NCI-H748 (cell line): ENCODE data around the gene NCR3LG1.

Experiments
- DNase-seq: peaks from one replicate; lab custom pipeline; 2025; ENCODE audit not compliant: unreplicated experiment; lab: John Stamatoyannopoulos, UW

Gene NCR3LG1

DNA sequence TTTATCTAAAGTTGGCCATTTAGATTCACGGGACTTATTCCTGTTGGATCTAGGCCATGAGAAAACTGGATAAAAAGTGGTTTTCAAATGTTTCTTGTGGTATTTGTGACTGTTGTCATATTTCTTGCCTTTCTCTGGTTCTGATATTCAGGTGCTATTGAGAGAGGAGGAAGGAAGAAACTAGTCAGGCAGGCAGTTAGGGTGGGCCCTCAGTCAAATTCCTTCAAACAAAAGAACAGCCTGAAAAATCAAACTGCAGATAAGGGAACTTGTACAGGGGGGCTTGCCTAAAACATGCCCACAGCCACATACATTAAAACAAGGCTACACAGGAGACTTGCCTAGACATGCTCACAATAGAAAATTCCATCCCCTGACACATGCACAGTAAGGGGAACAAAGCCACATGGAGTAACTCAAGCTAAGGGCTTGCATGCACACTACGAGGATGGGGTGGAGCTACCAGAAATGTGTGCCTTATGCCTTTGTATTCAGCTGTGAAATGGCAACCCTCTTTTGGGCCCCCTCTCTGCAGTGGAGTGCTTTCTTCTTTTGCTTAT lies 18.2 kb downstream of the NCR3LG1 start:
- no peak for DNase-seq

DNA sequence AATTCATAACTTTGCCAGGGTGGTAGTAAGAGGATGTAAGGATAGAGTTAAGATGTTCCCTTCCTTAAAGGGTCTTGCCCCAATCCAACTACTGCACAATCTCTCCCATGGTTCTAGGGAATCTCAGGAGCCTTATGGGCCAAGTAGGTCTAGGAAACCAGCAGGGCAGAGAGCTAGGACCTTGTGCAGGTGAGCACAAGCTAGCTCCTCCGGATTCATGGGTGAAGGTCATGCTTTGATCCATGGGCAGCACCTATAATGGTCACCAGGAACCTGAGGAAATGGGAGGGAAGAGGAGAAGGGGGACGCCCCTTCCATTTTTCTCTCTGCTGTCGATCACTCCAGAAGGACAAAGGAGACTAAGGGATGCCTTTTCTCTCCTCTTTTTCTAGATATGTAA lies 20.0 kb downstream of the NCR3LG1 start:
- peak; percentile 51 for DNase-seq

DNA sequence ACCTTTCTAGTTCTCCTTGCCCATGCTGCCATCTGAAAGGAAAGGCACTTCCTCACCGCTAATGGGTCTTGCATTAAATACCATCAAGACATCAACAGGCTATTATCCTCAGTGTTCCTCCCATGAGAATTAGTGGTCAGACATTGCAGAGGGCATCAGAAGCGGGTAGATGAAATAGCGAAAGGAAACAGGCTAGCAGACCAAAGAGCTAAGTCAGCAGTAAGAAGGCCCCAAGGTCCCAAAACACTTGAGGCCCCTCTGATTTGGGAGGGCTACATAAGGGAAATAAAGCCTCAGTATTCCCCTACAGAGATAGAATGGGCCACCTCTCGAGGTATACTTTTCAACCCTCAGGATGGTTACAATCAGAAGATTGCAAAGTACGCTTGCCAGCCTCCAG lies 23.9 kb downstream of the NCR3LG1 start:
- no peak for DNase-seq

DNA sequence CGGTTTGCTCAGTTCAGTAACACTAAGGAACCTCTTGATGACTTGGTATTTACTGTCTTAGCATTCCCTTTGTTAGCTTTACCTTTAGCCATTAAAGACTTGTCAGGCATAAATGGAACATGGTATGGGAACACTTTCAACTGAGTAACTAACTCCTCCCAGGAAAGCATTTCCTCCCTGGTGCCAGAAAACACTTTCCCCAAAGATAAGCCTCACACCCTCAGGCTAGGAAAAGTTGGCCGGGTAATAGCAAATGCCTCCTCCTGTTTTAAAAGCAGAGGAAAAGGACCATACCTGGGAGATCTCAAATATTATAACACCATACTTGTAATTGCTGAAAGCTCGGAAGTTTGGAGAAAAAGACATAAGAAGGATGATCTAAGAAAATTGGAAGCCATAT lies 24.9 kb downstream of the NCR3LG1 start:
- DNase-seq: no peak

DNA sequence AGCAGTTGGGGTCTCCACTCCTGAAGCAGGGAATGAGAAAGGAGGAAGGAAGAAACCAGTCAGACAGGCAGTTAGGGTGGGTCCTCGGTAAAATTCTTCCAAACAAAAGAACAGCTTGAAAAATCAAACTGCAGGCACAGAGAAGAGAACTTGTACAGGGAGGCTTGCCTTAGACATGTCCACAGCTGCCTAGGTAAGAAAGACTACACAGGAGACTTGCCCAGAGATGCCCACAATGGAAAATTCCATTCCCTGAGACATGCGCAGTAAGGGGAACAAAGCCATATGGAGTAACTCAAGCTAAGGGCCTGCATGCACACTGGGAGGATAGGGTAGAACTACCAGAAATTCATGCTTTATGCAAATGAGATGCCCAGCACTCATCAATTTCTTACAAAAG lies 27.1 kb downstream of the NCR3LG1 start:
- DNase-seq: no peak

DNA sequence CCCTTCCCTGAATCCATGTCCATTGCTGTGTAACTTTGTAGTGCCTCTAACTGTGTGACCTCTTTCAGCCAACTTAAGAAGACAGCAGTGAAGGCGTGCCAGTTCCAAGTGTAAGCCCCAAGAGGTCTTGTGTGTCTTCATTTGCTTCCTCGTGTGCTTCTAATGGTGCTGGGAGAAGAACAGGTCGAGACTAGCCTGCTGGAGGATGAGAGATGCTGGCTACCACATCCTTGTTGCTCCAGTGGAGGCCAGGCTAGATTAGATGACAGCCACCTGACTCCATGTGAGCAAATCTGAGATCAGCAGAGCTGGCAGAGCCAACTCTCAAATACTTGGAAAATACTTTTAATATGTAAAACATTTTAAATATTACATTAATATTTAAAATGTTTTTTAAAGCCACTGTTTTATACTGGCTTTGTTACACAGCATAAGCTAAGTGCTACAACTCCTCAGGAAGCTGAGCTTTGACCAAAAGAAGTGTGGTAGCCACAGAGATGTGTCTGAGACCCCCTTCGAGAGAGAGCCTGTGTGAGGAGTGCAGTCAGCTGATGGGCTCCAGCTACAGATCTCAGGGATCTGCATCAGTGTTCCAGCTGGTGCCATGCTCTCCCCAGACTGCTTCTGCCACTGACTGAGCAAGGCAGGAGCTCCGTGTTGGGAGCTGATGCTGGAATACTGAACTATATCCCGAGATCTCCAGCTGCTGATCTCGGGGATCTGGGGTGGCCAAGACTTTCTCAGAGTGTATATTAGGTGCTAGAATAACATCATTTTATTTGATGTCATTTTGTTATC lies 28.0 kb downstream of the NCR3LG1 start:
- no peak for DNase-seq

DNA sequence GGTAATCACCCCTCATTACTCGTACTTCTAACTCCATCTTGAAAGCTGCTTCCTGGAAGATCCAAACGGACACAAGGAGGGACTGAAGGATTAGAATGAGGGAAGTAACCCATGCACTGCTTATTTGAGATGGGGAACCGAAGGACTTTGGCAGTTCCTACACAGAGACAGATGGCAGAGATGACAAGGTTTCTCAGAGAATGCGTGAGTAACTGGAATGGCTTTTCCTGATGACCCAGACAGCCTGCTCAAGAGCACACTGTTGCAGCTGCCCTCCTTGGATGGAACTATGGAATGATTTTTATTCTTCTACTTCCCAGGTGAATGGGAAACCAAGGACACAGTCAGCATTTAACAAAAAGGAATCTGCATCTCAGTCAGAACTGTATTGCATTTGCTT lies 29.6 kb downstream of the NCR3LG1 start:
- no peak for DNase-seq

DNA sequence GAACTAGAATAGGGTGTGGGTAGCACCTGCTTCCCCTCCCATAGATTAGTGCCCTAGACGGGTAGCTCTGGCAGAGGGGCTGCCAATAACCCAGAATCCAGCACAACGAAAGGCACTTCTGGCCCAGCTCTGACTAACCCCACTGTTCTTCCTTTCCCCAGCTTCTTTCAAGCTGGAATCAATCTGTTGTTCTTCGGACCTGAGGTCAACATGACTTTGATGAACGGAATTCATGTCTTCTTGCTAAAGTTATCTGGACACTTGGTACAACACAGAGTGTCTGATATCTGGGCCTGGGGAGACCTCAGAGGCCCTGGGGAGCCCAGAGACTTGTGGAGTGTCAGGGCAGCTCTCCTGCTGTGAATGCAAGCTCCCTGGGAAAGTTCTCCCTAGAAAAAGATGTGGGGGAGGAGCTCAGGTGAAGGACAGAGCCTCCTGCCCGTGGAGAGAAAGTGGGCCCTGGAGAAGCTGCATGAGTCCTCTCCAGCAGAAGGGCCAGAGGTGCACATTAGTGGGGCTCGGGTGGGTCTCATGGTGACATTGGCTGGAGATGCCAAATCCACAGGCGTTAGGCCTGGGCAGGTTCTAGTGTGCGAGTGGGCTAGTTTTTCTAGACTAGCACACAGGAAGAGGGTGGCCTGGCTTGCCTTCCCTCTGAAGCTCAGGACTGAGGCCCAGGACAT lies 30.6 kb downstream of the NCR3LG1 start:
- no peak for DNase-seq

DNA sequence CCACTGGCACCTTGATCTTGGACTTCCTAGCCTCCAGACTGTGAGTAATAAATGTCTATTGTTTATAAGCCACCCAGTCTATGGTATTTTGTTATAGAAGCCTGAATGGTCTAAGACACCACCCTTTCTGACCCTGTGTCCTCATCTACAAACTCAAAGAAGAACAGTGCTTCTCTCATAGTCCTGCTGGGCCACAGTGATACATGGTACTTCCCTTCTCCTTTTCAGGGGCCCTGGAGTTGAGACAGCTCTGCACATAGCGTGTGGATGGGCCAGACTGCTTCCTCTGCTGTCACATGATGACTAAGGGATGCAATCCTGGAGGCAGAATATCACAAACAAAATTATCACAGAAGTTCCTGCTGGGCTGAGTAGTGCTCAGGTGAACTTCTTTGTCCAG lies 31.9 kb downstream of the NCR3LG1 start:
- DNase-seq: no peak

DNA sequence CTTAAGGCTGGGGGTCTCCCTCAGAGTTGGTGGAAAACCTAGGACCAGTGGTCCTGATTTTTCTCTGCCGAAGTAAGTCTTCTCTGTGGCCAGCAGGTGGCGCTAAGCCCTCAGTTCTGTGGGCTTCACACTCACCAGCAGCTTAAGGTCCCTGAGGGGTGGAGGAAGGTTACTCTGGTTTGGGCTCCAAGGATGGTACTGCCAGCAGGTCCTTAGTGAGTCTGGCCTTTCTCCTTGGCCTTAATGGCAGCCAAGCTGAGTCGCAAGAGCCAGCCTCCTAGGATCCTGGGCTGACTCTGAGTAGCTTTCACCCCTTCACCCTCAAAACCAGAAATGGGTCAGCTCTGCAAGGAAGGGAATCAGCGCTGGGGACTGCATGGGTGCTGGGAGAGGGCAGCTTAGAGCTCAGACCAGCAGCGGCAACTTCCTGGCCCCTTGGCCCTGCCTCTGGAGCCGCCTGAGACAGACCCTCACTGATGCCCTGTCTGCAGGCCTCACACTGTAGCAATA lies 32.5 kb downstream of the NCR3LG1 start:
- DNase-seq: peak; percentile 85

DNA sequence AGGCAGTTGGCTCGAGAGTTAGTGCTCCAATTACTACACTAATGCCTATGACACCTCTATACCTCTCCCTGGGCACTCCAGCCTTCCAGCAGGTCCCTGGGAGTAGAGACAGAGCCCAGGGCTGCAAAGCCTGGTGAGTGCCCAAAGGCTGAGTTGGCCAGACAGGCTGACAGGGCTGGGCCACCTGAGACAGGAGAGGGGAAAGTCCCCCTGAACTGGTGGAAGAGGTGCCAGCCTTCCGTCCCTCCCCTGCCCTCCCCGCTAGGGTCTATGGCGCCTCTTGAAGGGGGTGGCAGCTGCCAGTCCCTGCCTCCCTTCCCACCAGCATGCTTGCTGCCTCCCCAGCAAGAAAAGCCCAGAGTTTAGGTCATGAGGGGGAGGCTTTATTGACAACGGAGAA lies 33.9 kb downstream of the NCR3LG1 start:
- no peak for DNase-seq

DNA sequence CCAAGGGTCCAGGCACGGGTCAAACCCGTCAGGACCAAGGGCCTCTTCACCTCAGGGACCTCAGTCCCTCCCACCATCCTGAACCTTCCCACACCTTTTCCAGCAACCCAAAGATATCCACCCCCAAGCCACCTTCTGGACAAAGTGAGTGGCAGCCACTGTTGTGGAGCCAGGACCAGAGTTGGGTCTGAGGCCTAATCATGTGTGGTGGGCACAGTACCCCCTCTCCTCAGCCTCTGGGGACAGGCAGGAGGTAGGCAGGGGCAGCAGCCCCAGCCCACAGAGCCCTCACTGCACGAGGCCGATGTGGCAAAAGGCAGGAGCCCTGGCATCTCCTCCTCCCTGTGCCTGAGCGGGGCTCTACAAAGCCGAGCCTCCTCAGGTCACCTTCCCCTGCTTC lies 34.3 kb downstream of the NCR3LG1 start:
- no peak for DNase-seq

DNA sequence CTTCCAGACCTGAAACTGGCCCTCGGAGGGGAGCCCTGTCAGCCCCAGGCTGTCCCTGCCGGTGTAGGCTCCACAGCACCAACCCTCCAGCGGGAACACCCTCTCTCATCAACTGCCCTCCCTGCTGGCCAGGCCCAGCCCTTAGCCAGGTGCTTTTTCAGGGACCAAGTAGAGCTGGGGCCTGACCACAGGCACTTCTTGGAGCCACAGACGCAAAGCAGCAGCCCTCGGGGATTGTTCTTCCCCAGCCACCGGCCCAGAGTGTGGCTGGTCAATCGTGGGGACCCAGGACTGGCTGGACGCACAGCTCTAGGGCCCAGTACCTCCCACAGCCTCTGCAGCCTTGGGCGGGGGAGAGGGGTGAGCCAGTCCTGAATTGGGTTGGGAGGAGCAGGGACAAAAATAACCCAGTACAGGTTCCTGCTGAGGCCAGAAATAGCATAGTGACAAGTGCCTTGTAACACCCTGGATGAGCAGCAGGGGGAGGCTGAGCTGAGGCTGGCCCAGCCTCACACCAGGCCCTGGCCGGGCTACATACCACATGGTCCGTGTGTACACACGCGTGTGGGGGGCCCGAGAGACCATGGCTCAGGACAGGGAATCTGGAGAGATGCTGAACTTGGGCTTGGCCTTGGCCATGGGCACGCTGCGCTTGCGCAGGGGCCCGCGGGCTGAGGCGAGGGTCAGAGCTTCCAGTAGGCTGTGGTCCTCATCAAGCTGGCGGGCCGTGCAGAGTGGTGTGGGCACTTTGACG lies 34.9 kb downstream of the NCR3LG1 start:
- peak; percentile 67 for DNase-seq

DNA sequence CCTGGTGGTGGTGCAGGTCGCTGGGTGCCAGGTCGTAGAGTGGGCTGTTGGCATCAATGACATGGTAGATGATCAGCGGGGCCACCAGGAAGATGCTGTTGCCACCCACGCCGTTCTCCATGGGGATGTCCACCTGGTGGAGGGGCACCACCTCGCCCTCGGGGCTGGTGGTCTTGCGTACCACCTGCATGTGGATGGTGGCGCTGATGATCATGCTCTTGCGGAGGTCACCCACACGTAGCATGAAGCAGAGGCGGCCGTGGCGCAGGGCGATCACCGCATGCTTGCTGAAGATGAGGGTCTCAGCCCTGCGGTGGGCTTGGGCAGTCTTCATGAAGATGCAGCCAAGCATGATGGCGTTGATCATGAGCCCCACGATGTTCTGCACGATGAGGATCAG lies 35.7 kb downstream of the NCR3LG1 start:
- DNase-seq: no peak

DNA sequence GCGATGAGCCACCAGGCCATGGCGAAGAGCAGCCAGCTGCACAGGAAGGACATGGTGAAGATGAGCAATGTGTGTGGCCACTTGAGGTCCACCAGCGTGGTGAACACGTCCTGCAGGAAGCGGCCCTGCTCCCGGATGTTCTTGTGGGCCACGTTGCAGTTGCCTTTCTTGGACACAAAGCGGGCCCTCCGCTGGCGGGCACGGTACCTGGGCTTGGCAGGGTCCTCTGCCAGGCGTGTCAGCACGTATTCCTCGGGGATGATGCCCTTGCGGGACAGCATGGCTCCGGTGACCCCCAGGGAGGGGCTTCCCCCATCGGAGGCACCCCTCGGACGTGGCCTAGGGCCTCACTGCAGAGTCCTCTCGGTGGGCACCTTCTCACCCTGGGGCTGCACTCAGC lies 36.2 kb downstream of the NCR3LG1 start:
- DNase-seq: no peak

DNA sequence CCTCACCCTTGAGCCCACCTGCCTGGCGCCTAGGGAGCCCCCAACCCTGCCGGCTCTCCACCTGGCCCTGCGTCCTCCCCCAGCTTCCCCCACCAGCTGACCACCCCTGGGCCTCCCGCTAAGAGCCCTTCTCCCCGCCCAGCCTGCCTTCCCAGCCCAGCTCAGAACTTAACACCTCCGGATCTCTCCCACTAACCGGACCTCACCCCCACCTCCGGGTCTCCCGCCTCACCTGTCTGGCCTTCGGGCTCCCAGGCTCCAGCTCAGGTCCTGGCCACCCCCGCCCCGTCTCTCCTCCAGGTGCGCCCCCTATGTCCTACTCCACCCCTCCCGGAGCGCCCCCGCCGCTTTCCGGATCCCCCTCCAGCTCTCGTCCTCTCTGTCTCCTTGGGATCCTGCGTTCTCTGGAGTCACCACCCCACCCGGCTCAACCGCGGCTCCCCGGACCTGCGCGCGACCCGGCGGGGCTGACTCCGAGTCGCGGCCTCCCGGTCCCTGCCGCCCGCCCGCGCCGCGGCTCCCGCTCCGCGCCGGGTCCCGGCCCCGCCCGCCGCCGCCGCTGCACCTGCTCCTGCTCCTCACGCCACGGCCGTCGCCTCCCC lies 37.1 kb downstream of the NCR3LG1 start, which contains the start of gene KCNJ11:
TSS of gene KCNJ11 (minus strand) at position 51 of the 602 bp plus-strand sequence. CDS start 568 bp downstream, outside the sequence.
- DNase-seq: peak; percentile 68

DNA sequence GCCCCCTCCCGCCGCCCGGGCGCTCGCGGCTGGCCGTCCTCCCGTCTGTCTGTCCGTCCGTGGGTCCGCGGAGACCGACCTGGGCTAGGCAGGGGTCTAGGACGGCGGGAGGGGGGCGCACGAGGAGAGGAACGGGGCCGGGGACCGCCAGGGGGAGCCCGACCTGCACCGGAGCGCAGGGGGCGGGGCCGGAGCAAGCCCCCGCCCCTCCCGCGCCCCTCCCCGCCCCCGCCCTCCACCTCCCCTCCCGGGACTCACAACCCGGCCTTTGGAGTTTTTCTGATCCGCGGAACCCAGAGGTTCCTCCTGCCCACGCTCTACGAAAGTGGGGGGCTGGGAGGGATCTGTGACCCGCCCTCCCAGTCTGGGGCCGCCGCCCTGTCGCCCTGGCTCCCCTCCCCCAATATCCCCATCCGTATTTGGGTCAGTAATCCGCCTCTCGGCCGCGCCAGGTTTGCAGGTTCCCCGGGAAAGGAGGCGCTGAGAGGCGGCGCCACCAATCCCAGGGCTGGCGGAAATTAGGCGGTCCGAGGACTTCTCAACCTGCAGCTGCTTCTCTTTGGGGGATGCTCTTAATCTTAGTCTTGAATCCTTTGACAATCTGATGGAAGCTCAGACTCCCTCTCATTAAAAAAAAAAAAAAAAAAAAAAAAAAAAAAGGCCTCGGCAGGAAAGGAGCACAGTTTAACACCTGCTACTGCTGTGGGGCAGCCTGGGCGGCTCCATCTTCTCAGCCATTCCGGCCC lies 37.8 kb downstream of the NCR3LG1 start:
- DNase-seq: peak; percentile 87

DNA sequence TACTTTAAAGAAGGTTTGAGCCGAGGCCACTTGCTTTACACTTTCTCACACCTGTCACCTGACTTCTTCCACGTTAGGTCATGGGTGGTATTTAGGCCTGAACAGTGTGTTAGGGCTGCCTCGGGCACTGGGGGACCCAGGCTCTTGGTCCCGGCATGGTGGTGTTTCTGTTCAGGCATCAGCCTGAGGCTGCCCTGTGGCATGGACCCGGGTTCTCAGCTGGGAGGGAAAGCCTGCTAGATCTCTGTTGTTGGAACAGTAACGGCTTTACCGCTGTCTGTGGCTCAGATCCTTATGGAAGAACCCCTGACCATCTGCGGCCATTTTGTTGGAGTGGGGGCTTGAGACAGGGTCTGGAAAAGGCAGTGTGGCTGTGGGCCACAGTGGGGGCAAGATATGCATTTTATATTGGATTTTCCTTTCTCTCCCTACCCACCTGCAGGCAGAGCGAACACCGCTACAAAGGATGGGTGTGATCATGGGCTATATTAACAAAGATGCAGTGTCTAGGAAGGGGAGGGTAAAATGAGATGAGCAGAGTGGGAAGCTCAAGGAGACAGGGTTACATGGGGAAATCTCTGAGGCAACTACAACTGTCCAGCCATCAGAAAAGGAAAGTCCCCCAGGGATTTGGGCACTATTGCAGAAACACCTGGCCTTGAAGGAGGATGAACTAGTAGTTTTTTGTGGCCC lies 38.5 kb downstream of the NCR3LG1 start:
- peak; percentile 57 for DNase-seq

DNA sequence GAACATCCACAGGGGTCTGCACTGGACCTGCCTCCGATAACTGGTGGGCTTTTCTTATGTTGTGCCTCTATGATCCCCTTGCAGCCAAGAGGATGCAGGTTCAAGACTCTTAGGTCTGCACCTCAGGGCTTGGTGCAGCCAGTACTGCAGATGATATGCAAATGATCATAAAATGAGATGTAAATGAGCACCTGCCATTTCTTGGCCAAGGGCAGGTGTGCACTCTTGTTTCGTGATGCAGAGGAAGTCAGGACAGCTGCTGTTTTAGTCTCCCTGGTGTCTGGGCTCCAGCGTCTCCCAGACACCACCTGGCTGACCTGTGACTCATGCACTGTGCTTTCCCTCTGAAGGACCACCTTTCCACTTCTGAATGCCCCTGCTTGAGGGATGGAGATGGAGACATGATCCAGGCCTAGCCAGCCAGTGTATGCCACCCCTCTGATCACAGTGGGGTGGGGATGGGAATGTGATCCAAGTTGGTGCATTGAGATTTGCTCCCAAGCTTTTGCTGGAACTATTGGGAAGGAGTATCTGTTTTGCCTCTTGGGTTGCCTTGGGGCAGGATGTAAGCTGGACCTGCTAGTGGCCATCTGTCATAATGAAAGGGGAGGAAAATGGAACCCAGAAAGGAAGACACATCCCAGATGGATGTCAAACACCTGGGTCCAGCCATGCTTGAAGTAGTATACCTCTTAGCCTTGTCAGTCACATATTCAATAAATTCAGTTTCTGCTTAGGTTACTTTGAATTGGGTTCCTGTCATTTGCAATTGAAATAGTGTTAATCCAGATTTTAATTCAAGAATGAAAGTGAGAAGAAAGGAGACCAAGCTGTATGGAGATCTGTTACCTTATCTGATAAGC lies 40.1 kb downstream of the NCR3LG1 start:
- peak; percentile 85 for DNase-seq
